Endothelial cell of umbilical vein (primary cell): ENCODE data around the gene EFHD2. TPM values are rescaled to one million over a fixed set of nuclear protein-coding genes. Genes with fewer than 3 reads are reported as not detected.

Experiments used
- BruUV-seq: library from RNA; stranded (reverse); fragments of 400-500 nt; replicated peaks from 2 replicates; lab custom pipeline; 2021; lab: Mats Ljungman, UMichigan
- CTCF ChIA-PET: fragments of 300-600, 350-600 bp; sonication (Branson Sonifier 250); formaldehyde crosslinking; loops from one replicate; lab custom pipeline; 2021; ENCODE audit warnings: antibody characterized with exemption, inconsistent platforms; lab: Charles Lee
- POLR2A ChIA-PET: fragments of 300-600, 350-600 bp; sonication (Branson Sonifier 250); formaldehyde crosslinking; loops from one replicate; lab custom pipeline; 2021; ENCODE audit warnings: antibody characterized with exemption, inconsistent platforms; lab: Charles Lee
- DNase-seq: peaks from one replicate; pipeline ENCODE4 v3.0.0-alpha.2; 2011; ENCODE audit warnings: low read depth, low spot score
- FAIRE-seq: peaks from 2 replicates; lab custom pipeline; 2011; peaks lifted over from hg19 to GRCh38; lab: Jason Lieb, UNC
- H2AFZ ChIP-seq: 2 replicates; pipeline ENCODE4 v1.6.0; 2012; ENCODE audit warnings: low read depth, low read length, control low read depth, inconsistent platforms
- H3K27ac ChIP-seq: 2 replicates; pipeline ENCODE4 v1.5.1; 2011; ENCODE audit warnings: low read depth, mild to moderate bottlenecking, control low read depth, low read length, moderate library complexity; ENCODE audit not compliant: insufficient read depth
- H3K27me3 ChIP-seq, 2 experiments: 2 replicates each; pipeline versions ENCODE4 v1.6.0 to v1.6.1; 2011; ENCODE audit warnings: low read length in 2 of 2, mixed read lengths in 1 of 2; ENCODE audit not compliant: control insufficient read depth in 2 of 2, insufficient read depth in 2 of 2
- H3K36me3 ChIP-seq, 2 experiments: 2 replicates in 1 of 2; 3 replicates in 1 of 2; pipeline ENCODE4 v1.5.1; 2011; ENCODE audit warnings: low read length in 2 of 2, mild to moderate bottlenecking in 1 of 2, moderate library complexity in 1 of 2; ENCODE audit not compliant: control insufficient read depth in 2 of 2, insufficient read depth in 2 of 2; ENCODE audit errors: extremely low read depth in 1 of 2
- H3K4me1 ChIP-seq: 3 replicates; pipeline ENCODE4 v1.5.1; 2011; ENCODE audit warnings: mild to moderate bottlenecking, low read length; ENCODE audit not compliant: control insufficient read depth, insufficient read depth; ENCODE audit errors: extremely low read depth
- H3K4me2 ChIP-seq: 2 replicates; pipeline ENCODE4 v1.6.1; 2011; ENCODE audit warnings: low read length, control low read depth, mixed read lengths; ENCODE audit not compliant: insufficient read depth
- H3K4me3 ChIP-seq, 3 experiments: fragments of 200-600 bp in 1 of 3; sonication (generic), shearing (Covaris generic) in 1 of 3; replicated peaks in 1 of 3; 2 replicates each; pipeline ENCODE4 v1.5.1; 2011 to 2016; ENCODE audit warnings: control low read depth in 3 of 3, low read length in 3 of 3, mild to moderate bottlenecking in 2 of 3, inconsistent platforms in 1 of 3, low read depth in 1 of 3, moderate library complexity in 1 of 3; ENCODE audit not compliant: insufficient read depth in 1 of 3
- H3K79me2 ChIP-seq: 2 replicates; pipeline ENCODE4 v1.6.0; 2012; ENCODE audit warnings: low read length, inconsistent platforms; ENCODE audit not compliant: control insufficient read depth, insufficient read depth
- H3K9ac ChIP-seq: replicated peaks from 2 replicates; pipeline ENCODE3; 2011; ENCODE audit warnings: low read length, control low read depth; ENCODE audit not compliant: insufficient read depth; ENCODE audit errors: extremely low read depth
- H3K9me1 ChIP-seq: replicated peaks from 3 replicates; pipeline ENCODE4 v1.6.0; 2011; ENCODE audit warnings: mild to moderate bottlenecking, low read length; ENCODE audit not compliant: control insufficient read depth, insufficient read depth; ENCODE audit errors: extremely low read depth
- H3K9me3 ChIP-seq: replicated peaks from 2 replicates; pipeline ENCODE4 v1.5.1; 2012; ENCODE audit warnings: low read length, inconsistent platforms; ENCODE audit not compliant: control insufficient read depth, insufficient read depth
- H4K20me1 ChIP-seq: replicated peaks from 2 replicates; pipeline ENCODE3; 2011; ENCODE audit warnings: mild to moderate bottlenecking, low read length; ENCODE audit not compliant: control insufficient read depth, insufficient read depth; ENCODE audit errors: extremely low read depth
- CTCF ChIP-seq, 2 donors: IDR thresholded peaks; 1 replicate in 1 of 2; 2 replicates in 1 of 2; pipeline ENCODE4 v1.5.1; 2011; ENCODE audit warnings: low read length in 2 of 2, mild to moderate bottlenecking in 2 of 2, moderate library complexity in 2 of 2, control low read depth in 1 of 2, inconsistent platforms in 1 of 2, low read depth in 1 of 2; ENCODE audit not compliant: insufficient read depth in 1 of 2; ENCODE audit errors: extremely low read depth in 1 of 2
- EZH2 ChIP-seq: IDR thresholded peaks from 2 replicates; pipeline ENCODE4 v1.6.1; 2012; ENCODE audit warnings: borderline replicate concordance, low read depth, mild to moderate bottlenecking, moderate library complexity, low read length, inconsistent platforms; ENCODE audit not compliant: severe bottlenecking
- FOS ChIP-seq: IDR thresholded peaks from 2 replicates; pipeline ENCODE4 v1.6.1; 2011; ENCODE audit warnings: mild to moderate bottlenecking, low read length, moderate library complexity, borderline replicate concordance; ENCODE audit not compliant: insufficient read depth
- GATA2 ChIP-seq: IDR thresholded peaks from 2 replicates; pipeline ENCODE4 v1.7.0; 2011; ENCODE audit warnings: low read depth, mild to moderate bottlenecking, moderate library complexity, mixed read lengths, low read length; ENCODE audit not compliant: insufficient read length, insufficient read depth
- JUN ChIP-seq: IDR thresholded peaks from 2 replicates; pipeline ENCODE4 v1.6.1; 2011; ENCODE audit warnings: borderline replicate concordance, low read depth; ENCODE audit not compliant: insufficient read length, insufficient read depth
- MAX ChIP-seq: IDR thresholded peaks from 2 replicates; pipeline ENCODE4 v1.6.1; 2011; ENCODE audit not compliant: insufficient read depth, insufficient read length
- MYC ChIP-seq: IDR thresholded peaks from one replicate; pipeline ENCODE4 v1.6.1; 2011; ENCODE audit warnings: mild to moderate bottlenecking, low read depth, low read length
- POLR2A ChIP-seq: IDR thresholded peaks from 2 replicates; pipeline ENCODE4 v1.6.1; 2012; ENCODE audit warnings: low read depth, mild to moderate bottlenecking, control low read depth, low read length
- POLR2AphosphoS5 ChIP-seq: IDR thresholded peaks from 2 replicates; pipeline ENCODE4 v1.6.1; 2012; ENCODE audit warnings: low read depth, mild to moderate bottlenecking, control low read depth, low read length, moderate library complexity; ENCODE audit not compliant: insufficient read depth
- dilution Hi-C: fragments of 300-500 bp; cut with MboI; formaldehyde crosslinking; loops from one replicate; pipeline ENCODE4 v1.15.0; 2019; ENCODE audit warnings: low sequenced_read_pairs; ENCODE audit not compliant: extremely low pct_ligation_motif_present
- intact Hi-C: fragments of 100-400 bp; cut with micrococcal nuclease; formaldehyde crosslinking; loops from one replicate; pipeline ENCODE4 v1.10.0; 2022
- polyA plus RNA-seq, 4 experiments: library from polyadenylated mRNA; depleted of rRNA in 3 of 4; stranded (reverse) in 3 of 4; unstranded in 1 of 4; fragments of >200 nt; gene quantifications; 2 replicates each; pipeline versions ENCODE4 v1.2.1 to v1.2.3, GENCODE V29; 2011 to 2012; ENCODE audit warnings: missing spikeins in 1 of 4
- total RNA-seq: library from RNA; stranded (reverse); gene quantifications from 2 replicates; pipeline ENCODE4 v1.2.3, GENCODE V29; 2021

Gene EFHD2
- total and polyA plus RNA-seq, 2 donors (not counting 3 experiments of a cell fraction or from before 2014, with no cell fraction given): 50.2 to 73.5 TPM

GRCh38 chr1:15424981-15425380 is 15.3 kb downstream of the EFHD2 start:
- no TSS peak for BruUV-seq
- no peaks in the 10 kb centered on the region for H3K9me1 ChIP-seq
- H3K4me3 ChIP-seq: no peak overlapping the region
- intact Hi-C loops: no loop called here
- CTCF ChIA-PET: interaction anchor here (1.0 to 13.1 kb wide), 4 partner anchors 93 to 101 kb away, joined by 3 to 332 read pairs (median 5); no protein-coding TSS in a partner anchor
- no peak overlapping the region for H3K9ac ChIP-seq
- dilution Hi-C loops: no loop called here
- FAIRE-seq: no peak
- H3K4me2 ChIP-seq: no peak overlapping the region
- DNase-seq: no peak
- no peaks in the 10 kb centered on the region for H3K27me3 ChIP-seq
- no peak overlapping the region for H2AFZ ChIP-seq
- H4K20me1 ChIP-seq: no peaks in the 10 kb centered on the region
- no peak overlapping the region for H3K27ac ChIP-seq
- H3K79me2 ChIP-seq: peaks cover 44% of the 10 kb centered on the region
- POLR2A ChIA-PET: no interaction called here
- TF ChIP-seq CTCF (IDR thresholded peaks at IDR 0.05; ENCODE audit: extremely low read depth in 1 of 2, insufficient read depth in 1 of 2, low read depth in 1 of 2, low read length in 2 of 2) (no peak), MYC (no peak), JUN (no peak), GATA2 (no peak), POLR2AphosphoS5 (no peak), MAX (no peak), POLR2A (no peak), EZH2 (no peak), FOS (no peak)
- peaks cover 9 to 18% of the 10 kb centered on the region in 2 experiments for H3K36me3 ChIP-seq
- H3K4me1 ChIP-seq: peaks cover 2% of the 10 kb centered on the region
- no peaks in the 10 kb centered on the region for H3K9me3 ChIP-seq
